ENCODE results near the gene GOLGA6L2. TPM values are rescaled to one million over a fixed set of nuclear protein-coding genes. Genes with fewer than 3 reads are reported as not detected.

Gene GOLGA6L2
- total and polyA plus RNA-seq, 8 donors, result not detected

GRCh38 chr15:23395832-23396231 is 51.2 kb downstream of the GOLGA6L2 start:
- no peak overlapping the region for H3K4me3 ChIP-seq
- no peak overlapping the region for H3K27ac ChIP-seq
- H3K9me3 ChIP-seq, result no peaks in the 10 kb centered on the region
- no peaks in the 10 kb centered on the region for H3K36me3 ChIP-seq
- no peaks in the 10 kb centered on the region for H3K4me1 ChIP-seq
- peaks cover 0 to 5% of the 10 kb centered on the region in 2 donors for H3K27me3 ChIP-seq
- TF ChIP-seq CTCF (IDR thresholded peaks at IDR 0.05), result no peak
- ATAC-seq (no peak), DNase-seq (no peak)
- intact Hi-C loops (cut with DNase I), result no loop called here

- no peak overlapping the region for H3K27ac ChIP-seq
These were observed 51.9 kb downstream of the GOLGA6L2 start for GRCh38 chr15:23395030-23395692.

More at GRCh38 chr15:23395030-23395692, 51.9 kb downstream of the GOLGA6L2 start:
- Histone ChIP-seq H3K9me3 (no peaks in the 10 kb centered on the region), H3K4me1 (no peaks in the 10 kb centered on the region), H3K27me3 (peaks cover 0 to 5% of the 10 kb centered on the region in 2 donors), H3K4me3 (no peak overlapping the region), H3K36me3 (no peaks in the 10 kb centered on the region)
- intact Hi-C loops (cut with DNase I), result no loop called here
- no peak for DNase-seq
- no peak for ATAC-seq
- no peak for TF ChIP-seq CTCF (IDR thresholded peaks at IDR 0.05)

Other genes with a start within 250 kb of the GOLGA6L2 start
- not detected for gene GOLGA6L26, start 113.0 kb downstream of the GOLGA6L2 start, total RNA-seq
- not detected for gene GOLGA6L26, start 113.0 kb downstream of the GOLGA6L2 start, polyA plus RNA-seq (ENCODE audit: insufficient read length in 6 of 6)
- under 1 TPM; 0.29 to 0.38 TPM for gene GOLGA8S, start 92.5 kb downstream of the GOLGA6L2 start, total RNA-seq
- gene GOLGA8S, start 92.5 kb downstream of the GOLGA6L2 start, polyA plus RNA-seq (ENCODE audit: insufficient read length in 6 of 6), result 1 to 10 TPM in 5 of 6 donors, under 1 TPM in 1; 0.91 to 1.9 (median 1.4) TPM
- gene MKRN3, start 118.4 kb upstream of the GOLGA6L2 start, total RNA-seq, result under 1 TPM in 1 of 2 donors, not detected in 1; 0.71 TPM
- gene MKRN3, start 118.4 kb upstream of the GOLGA6L2 start, polyA plus RNA-seq (ENCODE audit: insufficient read length in 6 of 6), result 10 to 100 TPM in 1 of 6 donors, 1 to 10 TPM in 3, under 1 TPM in 2; 0.26 to 13.4 (median 2.3) TPM
- gene MAGEL2, start 200.6 kb upstream of the GOLGA6L2 start, total RNA-seq, result 1 to 10 TPM in 1 of 2 donors, under 1 TPM in 1; 0.60 to 1.6 TPM
- 1 to 10 TPM; 3.3 to 5.1 (median 4.6) TPM for gene MAGEL2, start 200.6 kb upstream of the GOLGA6L2 start, polyA plus RNA-seq (ENCODE audit: insufficient read length in 6 of 6)
- 10 to 100 TPM; 41.7 to 43.1 TPM for gene NDN, start 240.1 kb upstream of the GOLGA6L2 start, total RNA-seq
- 100 to 1,000 TPM in 2 of 6 donors, 10 to 100 TPM in 4; 89.1 to 114 (median 94.6) TPM for gene NDN, start 240.1 kb upstream of the GOLGA6L2 start, polyA plus RNA-seq (ENCODE audit: insufficient read length in 6 of 6)

All from left lung (tissue), 10 donors.